CD4-positive, alpha-beta T cell treated with Interleukin-17A for 1 hour (primary cell): ENCODE results near the gene NKX1-1.
"Not testable (repeated sequence)": the region's sequence is repeated elsewhere in the genome, so short reads cannot be mapped to it uniquely, and the experiment has no call there.

Experiments used
- DNase-seq: peaks from one replicate; pipeline ENCODE4 v3.0.0-alpha.2; 2020

The NKX1-1 gene

GRCh38 chr4:1403591-1404572, 2.4 kb downstream of the NKX1-1 start:
- DNase-seq = no peak

GRCh38 chr4:1403177-1403583, 3.1 kb downstream of the NKX1-1 start:
- DNase-seq = no peak

GRCh38 chr4:1402516-1403091, 3.6 kb downstream of the NKX1-1 start:
- DNase-seq = no peak

GRCh38 chr4:1402021-1402515, 4.2 kb downstream of the NKX1-1 start:
- DNase-seq = no peak

- DNase-seq = no peak
Measured at GRCh38 chr4:1401409-1402020, 4.7 kb downstream of the NKX1-1 start.

GRCh38 chr4:1400831-1401408, 5.3 kb downstream of the NKX1-1 start:
- no peak for DNase-seq

GRCh38 chr4:1400191-1400805, 5.9 kb downstream of the NKX1-1 start:
- DNase-seq = no peak

- DNase-seq = no peak
Measured at GRCh38 chr4:1399508-1400190, 6.6 kb downstream of the NKX1-1 start.

GRCh38 chr4:1398681-1399507, 7.3 kb downstream of the NKX1-1 start:
- no peak for DNase-seq

GRCh38 chr4:1396806-1397455, 9.3 kb downstream of the NKX1-1 start:
- no peak for DNase-seq

GRCh38 chr4:1395941-1396805, 10.1 kb downstream of the NKX1-1 start:
- DNase-seq = no peak

GRCh38 chr4:1395389-1395820, 10.8 kb downstream of the NKX1-1 start:
- not testable (repeated sequence) for DNase-seq

GRCh38 chr4:1394554-1395388, 11.5 kb downstream of the NKX1-1 start:
- DNase-seq = not testable (repeated sequence)

- DNase-seq = no peak
Measured at GRCh38 chr4:1393866-1394265, 12.4 kb downstream of the NKX1-1 start.

GRCh38 chr4:1393363-1393762, 12.9 kb downstream of the NKX1-1 start:
- DNase-seq = not testable (repeated sequence)

- DNase-seq = no peak
Measured at GRCh38 chr4:1385373-1386340, 20.6 kb downstream of the NKX1-1 start.

- DNase-seq = no peak
Measured at GRCh38 chr4:1384675-1385372, 21.4 kb downstream of the NKX1-1 start.
